Stomach (tissue), 4 donors: ENCODE data around the gene SNN.

Experiments used
- CTCF ChIP-seq, 7 experiments: fragments of 450-650 bp in 4 of 7; fragments of 200-600 bp in 3 of 7; sonication (generic) in 3 of 7; IDR thresholded peaks; one replicate each; pipeline ENCODE4 v1.5.1; 2016 to 2019; ENCODE audit warnings: antibody characterized with exemption in 7 of 7, control low read depth in 2 of 7, mild to moderate bottlenecking in 1 of 7
- EP300 ChIP-seq: sonication (generic); formaldehyde crosslinking; IDR thresholded peaks from one replicate; pipeline ENCODE4 v1.6.1; 2017; ENCODE audit warnings: antibody characterized with exemption
- POLR2A ChIP-seq, 4 donors: fragments of 450-650 bp; IDR thresholded peaks; one replicate each; pipeline ENCODE4 v1.6.1; 2016; ENCODE audit warnings: antibody characterized with exemption in 4 of 4, control low read depth in 2 of 4, mild to moderate bottlenecking in 1 of 4, moderate library complexity in 1 of 4
- POLR2AphosphoS5 ChIP-seq, 3 donors: sonication (generic); formaldehyde crosslinking; IDR thresholded peaks; one replicate each; pipeline ENCODE4 v1.6.1; 2016; ENCODE audit warnings: antibody characterized with exemption in 3 of 3

GRCh38 chr16:11670171-11671131 lies 2.2 kb downstream of the SNN start:
- no peak for TF ChIP-seq CTCF (IDR thresholded peaks at IDR 0.05)
- no peak for TF ChIP-seq EP300
- no peak for TF ChIP-seq POLR2A (IDR thresholded peaks at IDR 0.05)
- no peak for TF ChIP-seq POLR2AphosphoS5 (IDR thresholded peaks at IDR 0.05)
